ENCODE results near the gene ATF7IP.

ATF7IP gene

DNA sequence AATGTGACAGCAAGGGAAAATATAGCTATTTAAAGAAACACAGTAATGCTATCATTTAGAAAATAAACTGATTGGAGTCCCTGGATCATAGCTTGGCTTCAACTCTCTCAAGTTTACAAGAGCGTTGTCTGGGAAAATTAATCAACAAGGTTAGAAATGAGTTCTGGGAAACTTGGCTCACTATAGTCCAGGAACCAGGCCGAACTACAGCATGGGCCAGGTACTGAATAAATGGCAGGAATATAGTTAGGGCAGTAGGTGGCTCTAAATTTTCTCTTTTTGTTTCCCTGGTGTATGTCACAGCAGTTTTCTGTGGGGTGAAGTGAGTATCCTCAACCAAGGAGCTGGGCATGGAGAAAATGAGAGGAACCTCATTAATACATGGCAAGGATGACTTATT lies 129.8 kb downstream of the ATF7IP start:
- no peaks in the 10 kb centered on the region for H3K4me1 ChIP-seq (ENCODE audit: control insufficient read depth, insufficient read depth, low read length)
- H3K9me3 ChIP-seq (ENCODE audit: control insufficient read depth, insufficient read depth, low read depth, low read length), result no peaks in the 10 kb centered on the region; the same call in 1 of the 2 replicates
- no peak overlapping the region for H3K4me3 ChIP-seq (ENCODE audit: low read depth, low read length)
- TF ChIP-seq AEBP2 (tag by site-specific recombination; IDR thresholded peaks at IDR 0.05; ENCODE audit: borderline replicate concordance) (no peak), SCRT1 (tag by site-specific recombination; IDR thresholded peaks at IDR 0.05; ENCODE audit: borderline replicate concordance) (no peak), ZNF837 (tag by site-specific recombination; IDR thresholded peaks at IDR 0.05) (no peak), ZNF416 (tag by site-specific recombination; IDR thresholded peaks at IDR 0.05) (no peak), MYNN (tag by site-specific recombination; IDR thresholded peaks at IDR 0.05; ENCODE audit: borderline replicate concordance) (no peak), ZNF112 (tag by site-specific recombination; IDR thresholded peaks at IDR 0.05) (no peak), ZNF549 (tag by site-specific recombination; IDR thresholded peaks at IDR 0.05) (no peak), MEIS1 (CRISPR knock-in tag; IDR thresholded peaks at IDR 0.05; ENCODE audit: borderline replicate concordance) (no peak), ZNF571 (tag by site-specific recombination; IDR thresholded peaks at IDR 0.05) (no peak), ZNF664 (tag by site-specific recombination; IDR thresholded peaks at IDR 0.05) (no peak), ZNF660 (tag by site-specific recombination; IDR thresholded peaks at IDR 0.05) (no peak), PRDM6 (tag by site-specific recombination; IDR thresholded peaks at IDR 0.05) (no peak), ZFP3 (tag by site-specific recombination; IDR thresholded peaks at IDR 0.05; ENCODE audit: low read depth) (no peak), ZNF133 (tag by site-specific recombination; IDR thresholded peaks at IDR 0.05) (no peak), ZNF24 (tag by site-specific recombination; IDR thresholded peaks at IDR 0.05) (no peak)
- no peak overlapping the region for H3K27ac ChIP-seq (ENCODE audit: extremely low read depth, low read depth, low read length)
- peaks cover 20 to 78% of the 10 kb centered on the region in 2 experiments for H3K36me3 ChIP-seq (ENCODE audit: control insufficient read depth in 2 of 2, insufficient read depth in 1 of 2, low read length in 2 of 2)
- ChIA-PET CTCF (no interaction called here), POLR2A (interaction anchor here (0.7 kb wide), 1 partner anchor 909 kb away, joined by 4 read pairs; no protein-coding TSS in a partner anchor)

GRCh38 chr12:14505626-14506596 lies 140.4 kb downstream of the ATF7IP start:
- ChIA-PET CTCF (interaction anchor here (0.6 to 1.3 kb wide), 5 partner anchors 21 to 1382 kb away, joined by 3 to 4 read pairs (median 3); no protein-coding TSS in a partner anchor), POLR2A (no interaction called here)
- Histone ChIP-seq H3K4me3 (ENCODE audit: low read depth, low read length) (no peak overlapping the region), H3K9me3 (ENCODE audit: control insufficient read depth, insufficient read depth, low read depth, low read length) (no peaks in the 10 kb centered on the region), H3K4me1 (ENCODE audit: control insufficient read depth, insufficient read depth, low read length) (no peaks in the 10 kb centered on the region), H3K27ac (ENCODE audit: extremely low read depth, low read depth, low read length) (no peak overlapping the region), H3K36me3 (ENCODE audit: control insufficient read depth in 2 of 2, insufficient read depth in 1 of 2, low read length in 2 of 2) (peaks cover 8 to 19% of the 10 kb centered on the region in 2 experiments)
- TF ChIP-seq ZNF518A (tag by site-specific recombination; conservative IDR thresholded peaks at IDR 0.05; ENCODE audit: low read depth) (no peak), AEBP2 (tag by site-specific recombination; IDR thresholded peaks at IDR 0.05; ENCODE audit: borderline replicate concordance) (no peak), ZNF280C (tag by site-specific recombination; IDR thresholded peaks at IDR 0.05) (no peak), ZNF473 (tag by site-specific recombination; IDR thresholded peaks at IDR 0.05) (no peak), ZNF391 (tag by site-specific recombination; IDR thresholded peaks at IDR 0.05; ENCODE audit: borderline replicate concordance, low read depth) (no peak)
